ENCODE data around the gene BRCA1.
A peak's percentile ranks its signal among the peaks of the same experiment; 100 is the strongest.
"Not testable (repeated sequence)": the region's sequence is repeated elsewhere in the genome, so short reads cannot be mapped to it uniquely, and the experiment has no call there.

Gene BRCA1

GRCh38 chr17:43013296-43013695 is 111.9 kb downstream of the BRCA1 start:
- peak overlapping the region; percentile 36 for H3K27ac Mint-ChIP-seq

GRCh38 chr17:43011728-43012472 is 113.3 kb downstream of the BRCA1 start:
- TF ChIP-seq, protein P1, sequence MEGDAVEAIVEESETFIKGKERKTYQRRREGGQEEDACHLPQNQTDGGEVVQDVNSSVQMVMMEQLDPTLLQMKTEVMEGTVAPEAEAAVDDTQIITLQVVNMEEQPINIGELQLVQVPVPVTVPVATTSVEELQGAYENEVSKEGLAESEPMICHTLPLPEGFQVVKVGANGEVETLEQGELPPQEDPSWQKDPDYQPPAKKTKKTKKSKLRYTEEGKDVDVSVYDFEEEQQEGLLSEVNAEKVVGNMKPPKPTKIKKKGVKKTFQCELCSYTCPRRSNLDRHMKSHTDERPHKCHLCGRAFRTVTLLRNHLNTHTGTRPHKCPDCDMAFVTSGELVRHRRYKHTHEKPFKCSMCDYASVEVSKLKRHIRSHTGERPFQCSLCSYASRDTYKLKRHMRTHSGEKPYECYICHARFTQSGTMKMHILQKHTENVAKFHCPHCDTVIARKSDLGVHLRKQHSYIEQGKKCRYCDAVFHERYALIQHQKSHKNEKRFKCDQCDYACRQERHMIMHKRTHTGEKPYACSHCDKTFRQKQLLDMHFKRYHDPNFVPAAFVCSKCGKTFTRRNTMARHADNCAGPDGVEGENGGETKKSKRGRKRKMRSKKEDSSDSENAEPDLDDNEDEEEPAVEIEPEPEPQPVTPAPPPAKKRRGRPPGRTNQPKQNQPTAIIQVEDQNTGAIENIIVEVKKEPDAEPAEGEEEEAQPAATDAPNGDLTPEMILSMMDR (IDR thresholded peaks at IDR 0.05): no peak
- Mint-ChIP-seq H3K27ac (no peak overlapping the region), H3K4me1 (peaks cover 43% of the 10 kb centered on the region), H3K27me3 (ENCODE audit: low read depth, poor library complexity) (peaks cover 2% of the 10 kb centered on the region), H3K36me3 (ENCODE audit: low read depth) (peaks cover 6% of the 10 kb centered on the region), H3K9me3 (no peaks in the 10 kb centered on the region), H3K4me3 (no peak overlapping the region)
- no peak for DNase-seq

More at GRCh38 chr17:43013296-43013695, 111.9 kb downstream of the BRCA1 start:
- no peak overlapping the region for H3K4me3 Mint-ChIP-seq
- no peak for DNase-seq
- TF ChIP-seq, protein P1 (IDR thresholded peaks at IDR 0.05): no peak
- peaks cover 2% of the 10 kb centered on the region for H3K27me3 Mint-ChIP-seq (ENCODE audit: low read depth, poor library complexity)
- H3K9me3 Mint-ChIP-seq: no peaks in the 10 kb centered on the region
- H3K4me1 Mint-ChIP-seq: peaks cover 50% of the 10 kb centered on the region
- H3K36me3 Mint-ChIP-seq (ENCODE audit: low read depth): peaks cover 13% of the 10 kb centered on the region

DNA sequence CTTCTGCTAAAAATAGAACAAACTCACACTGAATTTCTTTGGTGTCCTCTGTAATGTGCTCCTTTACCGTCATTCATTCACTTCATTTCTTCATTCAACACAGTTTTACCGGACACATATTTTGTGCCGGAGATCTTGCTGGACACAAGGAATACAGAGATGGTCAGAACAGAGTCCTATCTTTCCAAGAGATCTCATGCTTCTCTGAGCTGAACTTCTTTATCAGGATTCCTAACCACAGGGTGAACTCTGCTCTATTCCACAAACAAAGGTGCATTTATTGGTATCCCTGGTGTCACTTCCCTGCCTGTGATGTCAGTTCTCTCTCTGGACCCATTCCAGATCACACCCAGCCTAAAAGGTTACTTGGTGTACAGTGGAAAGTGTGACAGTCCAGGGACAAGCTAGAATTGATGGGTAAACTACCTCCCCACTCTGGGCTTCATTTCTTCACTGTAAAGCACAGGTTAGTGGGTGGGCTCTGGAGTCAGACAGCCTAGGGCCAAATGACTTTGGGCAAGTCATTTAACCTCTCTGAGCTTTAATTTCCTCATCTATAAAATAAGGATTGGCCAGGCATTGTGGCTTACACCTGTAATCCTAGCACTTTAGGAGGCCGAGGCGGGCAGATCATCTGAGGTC is 114.4 kb downstream of the BRCA1 start:
- Mint-ChIP-seq H3K9me3 (no peaks in the 10 kb centered on the region), H3K4me1 (peaks cover 41% of the 10 kb centered on the region), H3K4me3 (no peak overlapping the region)

DNA sequence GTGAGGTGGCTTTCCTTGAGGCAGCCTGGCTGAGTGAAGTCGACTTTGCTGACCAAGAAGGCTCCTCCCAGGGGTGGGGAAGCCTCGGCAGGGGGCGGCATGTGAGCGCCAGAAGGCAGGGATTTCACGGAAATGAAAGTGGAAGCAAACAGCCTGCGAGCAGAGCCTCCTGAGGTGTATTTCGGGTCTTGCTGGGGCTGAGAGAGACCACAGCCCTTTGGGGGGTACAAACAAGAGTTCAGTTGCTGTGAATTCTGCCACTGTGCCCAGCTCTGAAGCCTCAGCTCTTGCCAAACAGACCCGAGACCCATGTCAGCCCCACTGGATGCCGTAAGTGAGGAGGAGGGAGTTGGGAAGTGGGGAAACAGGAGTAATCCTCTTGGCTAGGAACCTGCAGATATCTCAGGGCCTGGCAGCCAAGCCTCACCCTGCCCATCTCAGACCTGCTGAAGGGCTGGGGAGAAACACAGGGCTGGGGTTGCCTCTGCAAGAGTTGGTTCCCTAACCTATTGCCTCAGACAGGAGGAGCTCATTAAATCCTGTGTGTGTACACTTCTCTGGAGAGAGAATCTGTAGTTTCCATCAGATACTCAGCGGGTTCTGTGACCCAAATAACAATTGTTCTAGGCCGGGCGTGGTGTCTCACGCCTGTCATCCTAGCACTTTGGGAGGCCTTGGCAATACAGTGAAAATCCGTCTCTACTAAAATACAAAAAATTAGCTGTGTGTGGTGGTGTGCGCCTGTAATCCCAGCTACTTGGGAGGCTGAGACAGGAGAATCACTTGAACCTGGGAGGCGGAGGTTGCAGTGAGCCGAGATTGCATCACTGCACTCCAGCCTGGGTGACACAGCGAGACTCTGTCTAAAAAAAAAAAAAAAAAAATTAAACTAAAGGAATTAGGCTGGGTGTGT is 118.3 kb downstream of the BRCA1 start, which contains the start of gene IFI35:
Gene IFI35, plus strand, starts transcription at position 146 of the 913 bp plus-strand sequence. Its CDS starts 164 bp downstream, at position 310.
- TF ChIP-seq, protein P1 (IDR thresholded peaks at IDR 0.05): no peak
- Mint-ChIP-seq H3K4me1 (peaks cover 9% of the 10 kb centered on the region), H3K9me3 (no peaks in the 10 kb centered on the region), H3K27ac (peak within 1 kb of the TSS; percentile 86), H3K4me3 (peak within 1 kb of the TSS; percentile 76), H3K27me3 (ENCODE audit: low read depth, poor library complexity) (no peaks in the 10 kb centered on the region), H3K36me3 (ENCODE audit: low read depth) (peaks cover 24% of the 10 kb centered on the region)
- DNase-seq: peak; percentile 58

More for the DNA sequence above, 114.4 kb downstream of the BRCA1 start:
- TF ChIP-seq, protein P1 (IDR thresholded peaks at IDR 0.05): no peak
- peaks cover 6% of the 10 kb centered on the region for H3K36me3 Mint-ChIP-seq (ENCODE audit: low read depth)
- no peak for DNase-seq
- H3K27me3 Mint-ChIP-seq (ENCODE audit: low read depth, poor library complexity): no peaks in the 10 kb centered on the region
- no peak overlapping the region for H3K27ac Mint-ChIP-seq

- DNase-seq: no peak
Observed at GRCh38 chr17:43003542-43004172, 121.5 kb downstream of the BRCA1 start.

GRCh38 chr17:43000894-43001293 is 124.3 kb downstream of the BRCA1 start:
- not testable (repeated sequence) for H3K9me3 Mint-ChIP-seq
- H3K27ac Mint-ChIP-seq: peak overlapping the region; percentile 81

More at GRCh38 chr17:43003542-43004172, 121.5 kb downstream of the BRCA1 start:
- Mint-ChIP-seq H3K4me1 (peaks cover 25% of the 10 kb centered on the region), H3K27me3 (ENCODE audit: low read depth, poor library complexity) (no peaks in the 10 kb centered on the region), H3K4me3 (no peak overlapping the region), H3K36me3 (ENCODE audit: low read depth) (peaks cover 44% of the 10 kb centered on the region), H3K27ac (peak overlapping the region; percentile 87), H3K9me3 (no peaks in the 10 kb centered on the region)
- TF ChIP-seq, protein P1 (IDR thresholded peaks at IDR 0.05): no peak

More at GRCh38 chr17:43000894-43001293, 124.3 kb downstream of the BRCA1 start:
- peaks cover 44% of the 10 kb centered on the region for H3K36me3 Mint-ChIP-seq (ENCODE audit: low read depth)
- H3K27me3 Mint-ChIP-seq (ENCODE audit: low read depth, poor library complexity); DNase-seq; H3K4me3 Mint-ChIP-seq: not testable (repeated sequence)
- peaks cover 32% of the 10 kb centered on the region for H3K4me1 Mint-ChIP-seq
